Loucy (cell line): Measurements from ENCODE around the gene COX20.
"Not testable (repeated sequence)": the region's sequence is repeated elsewhere in the genome, so short reads cannot be mapped to it uniquely, and the experiment has no call there.

Experiments
- H2AFZ ChIP-seq: fragments of 200-600 bp; sonication (generic); 2 replicates; pipeline ENCODE4 v1.6.0; 2016; ENCODE audit warnings: antibody characterized with exemption, mild to moderate bottlenecking, low read length, moderate library complexity
- H3F3A ChIP-seq: fragments of 200-600 bp; 2 replicates; pipeline ENCODE4 v1.6.0; 2016; ENCODE audit warnings: antibody characterized with exemption, low read depth, mild to moderate bottlenecking
- H3K27me3 ChIP-seq: fragments of 200-600 bp; sonication (generic); 2 replicates; pipeline ENCODE4 v1.6.1; 2014; ENCODE audit warnings: low read length, mild to moderate bottlenecking; ENCODE audit not compliant: insufficient read depth, poor library complexity, severe bottlenecking
- H3K36me3 ChIP-seq: fragments of 200-600 bp; sonication (generic); 2 replicates; pipeline ENCODE4 v1.6.1; 2016; ENCODE audit warnings: low read length; ENCODE audit not compliant: insufficient read depth
- H3K4me1 ChIP-seq: fragments of 200-600 bp; sonication (generic); 2 replicates; pipeline ENCODE4 v1.5.1; 2014; ENCODE audit warnings: low read length, mild to moderate bottlenecking; ENCODE audit not compliant: insufficient read depth, poor library complexity, severe bottlenecking
- H3K4me2 ChIP-seq: fragments of 200-600 bp; sonication (generic); 2 replicates; pipeline ENCODE4 v1.6.0; 2014; ENCODE audit warnings: antibody characterized with exemption, low read length, low read depth, mild to moderate bottlenecking; ENCODE audit not compliant: poor library complexity, severe bottlenecking
- H3K4me3 ChIP-seq: fragments of 200-600 bp; sonication (generic); 2 replicates; pipeline ENCODE4 v1.5.1; 2014; ENCODE audit warnings: low read length, mild to moderate bottlenecking, mixed read lengths; ENCODE audit not compliant: poor library complexity, severe bottlenecking
- H3K79me2 ChIP-seq: fragments of 200-600 bp; sonication (generic); 2 replicates; pipeline ENCODE4 v1.6.1; 2014; ENCODE audit warnings: low read length; ENCODE audit not compliant: insufficient read depth
- H3K9ac ChIP-seq: fragments of 200-600 bp; sonication (generic); 2 replicates; pipeline ENCODE4 v1.6.0; 2014; ENCODE audit warnings: mild to moderate bottlenecking, low read depth, low read length, moderate library complexity; ENCODE audit not compliant: poor library complexity, severe bottlenecking
- H3K9me2 ChIP-seq: fragments of 200-600 bp; sonication (generic); replicated peaks from 2 replicates; pipeline ENCODE4 v1.6.1; 2016; ENCODE audit warnings: low read depth, low read length, mixed read lengths
- H3K9me3 ChIP-seq: fragments of 200-600 bp; sonication (generic); 2 replicates; pipeline ENCODE4 v1.6.1; 2014; ENCODE audit warnings: mild to moderate bottlenecking, antibody characterized with exemption, low read length, low read depth; ENCODE audit not compliant: insufficient read depth
- H4K20me1 ChIP-seq: fragments of 200-600 bp; sonication (generic); 2 replicates; pipeline ENCODE4 v1.6.0; 2014; ENCODE audit warnings: antibody characterized with exemption, low read length, mild to moderate bottlenecking; ENCODE audit not compliant: insufficient read depth, poor library complexity, severe bottlenecking
- CTCF ChIP-seq: fragments of 200-600 bp; sonication (generic); conservative IDR thresholded peaks from 2 replicates; pipeline ENCODE4 v1.5.1; 2014; ENCODE audit warnings: mild to moderate bottlenecking, antibody characterized with exemption, low read length
- EZH2phosphoT487 ChIP-seq: fragments of 200-600 bp; IDR thresholded peaks from 2 replicates; pipeline ENCODE4 v1.6.1; 2018; ENCODE audit warnings: antibody characterized with exemption, mild to moderate bottlenecking, moderate library complexity, borderline replicate concordance

Gene COX20

GRCh38 chr1:244826712-244827111 lies 8.7 kb upstream of the COX20 start:
- H3K79me2 ChIP-seq: no peaks in the 10 kb centered on the region
- H2AFZ ChIP-seq: no peak overlapping the region
- no peaks in the 10 kb centered on the region for H3K36me3 ChIP-seq
- no peaks in the 10 kb centered on the region for H3K9me2 ChIP-seq
- no peak for TF ChIP-seq EZH2phosphoT487
- no peak for TF ChIP-seq CTCF
- H3K27me3 ChIP-seq: no peaks in the 10 kb centered on the region
- H3K9me3 ChIP-seq: no peaks in the 10 kb centered on the region
- no peak overlapping the region for H3K9ac ChIP-seq
- no peaks in the 10 kb centered on the region for H3F3A ChIP-seq
- no peaks in the 10 kb centered on the region for H3K4me1 ChIP-seq
- no peaks in the 10 kb centered on the region for H4K20me1 ChIP-seq
- H3K4me3 ChIP-seq: no peak overlapping the region
- no peak overlapping the region for H3K4me2 ChIP-seq

- Histone ChIP-seq H2AFZ (no peak overlapping the region), H3K27me3 (no peaks in the 10 kb centered on the region), H3K4me3 (no peak overlapping the region), H3K4me2 (no peak overlapping the region), H3K36me3 (no peaks in the 10 kb centered on the region), H3K4me1 (peaks cover 5% of the 10 kb centered on the region), H4K20me1 (no peaks in the 10 kb centered on the region), H3F3A (peaks cover 6% of the 10 kb centered on the region; the same call in 1 of the 2 replicates), H3K9ac (no peak overlapping the region), H3K9me2 (no peaks in the 10 kb centered on the region), H3K79me2 (peaks cover 4% of the 10 kb centered on the region), H3K9me3 (no peaks in the 10 kb centered on the region)
- TF ChIP-seq CTCF (no peak), EZH2phosphoT487 (no peak)
Measured at GRCh38 chr1:244830639-244831038, 4.8 kb upstream of the COX20 start.

- peaks cover 26% of the 10 kb centered on the region for H3K4me1 ChIP-seq
- peak overlapping the region; percentile 92; the same call in 1 of the 2 replicates for H2AFZ ChIP-seq
- peaks cover 30% of the 10 kb centered on the region for H3K79me2 ChIP-seq
- peaks cover 19% of the 10 kb centered on the region for H4K20me1 ChIP-seq
- H3F3A ChIP-seq, H3K36me3 ChIP-seq, H3K27me3 ChIP-seq, H3K9me2 ChIP-seq, H3K9me3 ChIP-seq: not testable (repeated sequence)
- peak overlapping the region; percentile 98 for H3K4me3 ChIP-seq
- peak overlapping the region; percentile 96 for H3K9ac ChIP-seq
- H3K4me2 ChIP-seq: peak overlapping the region; percentile 76
Measured at GRCh38 chr1:244833260-244833659, 2.2 kb upstream of the COX20 start.
